GM12892 (cell line): ENCODE measurements around the gene HPGD.

Experiments
- POLR2A ChIP-seq: IDR thresholded peaks from 2 replicates; pipeline ENCODE4 v1.6.1; 2011; ENCODE audit warnings: low read depth, low read length, control low read depth
- POLR2AphosphoS5 ChIP-seq: IDR thresholded peaks from 2 replicates; pipeline ENCODE4 v1.6.1; 2011; ENCODE audit warnings: low read depth, low read length, control low read depth
- TAF1 ChIP-seq: IDR thresholded peaks from 2 replicates; pipeline ENCODE4 v1.6.1; 2011; ENCODE audit warnings: low read depth, mild to moderate bottlenecking, control low read depth, low read length, borderline replicate concordance

DNA sequence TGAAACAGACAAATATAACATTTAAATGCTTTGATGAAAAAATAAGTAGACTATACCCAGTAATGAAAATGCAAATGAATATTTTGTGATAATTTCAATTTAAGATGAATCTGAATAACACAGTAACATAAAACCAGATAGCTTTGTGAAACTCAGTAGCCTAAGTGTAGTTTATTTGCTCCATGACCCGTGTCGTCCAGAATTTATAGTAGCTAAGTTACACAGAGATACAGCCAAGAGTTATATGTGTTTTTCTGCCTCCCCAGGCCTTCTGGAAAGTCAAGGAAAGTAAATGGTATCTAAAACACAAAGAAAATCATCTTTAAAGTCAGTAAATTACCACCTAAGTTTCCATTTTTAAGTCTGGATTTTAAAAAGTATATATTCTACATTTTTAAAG lies 26.7 kb downstream of the HPGD start:
- no peak for TF ChIP-seq POLR2AphosphoS5
- TF ChIP-seq POLR2A, result no peak
- TF ChIP-seq TAF1, result no peak
